Mucosa of gallbladder (tissue), 1 donor: ENCODE measurements around the gene PLAAT2. TPM values are rescaled to one million over a fixed set of nuclear protein-coding genes. Genes with fewer than 3 reads are reported as not detected.

Source experiments
- DNase-seq: peaks from one replicate; pipeline ENCODE4 v3.0.0-alpha.2; 2020; ENCODE audit warnings: low spot score
- total RNA-seq: library from RNA; stranded (reverse); gene quantifications from one replicate; pipeline ENCODE4 v1.2.1, GENCODE V29; 2021
- donor health status: DM: no; HTN: no; CAD: no.

The PLAAT2 gene
- total RNA-seq, 1 donor from 2014 or later, result 2.1 TPM

DNA sequence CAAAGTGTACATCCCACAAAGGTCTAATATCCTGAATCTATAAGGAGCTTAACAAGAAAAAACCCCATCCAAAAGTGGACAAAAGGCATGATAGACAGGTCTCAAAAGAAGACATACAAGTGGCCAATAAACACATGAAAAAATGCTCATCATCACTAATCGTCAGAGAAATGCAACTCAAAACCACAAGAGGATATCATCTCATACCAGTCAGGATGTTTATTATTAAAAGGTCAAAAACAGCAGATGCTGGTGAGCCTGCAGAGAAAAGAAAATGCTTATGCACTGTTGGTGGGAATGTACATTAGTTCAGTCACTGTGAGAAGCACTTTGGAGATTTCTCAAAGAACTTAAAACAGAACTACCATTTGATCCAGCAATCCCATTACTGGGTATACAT is 44.6 kb downstream of the PLAAT2 start:
- DNase-seq, result no peak

DNA sequence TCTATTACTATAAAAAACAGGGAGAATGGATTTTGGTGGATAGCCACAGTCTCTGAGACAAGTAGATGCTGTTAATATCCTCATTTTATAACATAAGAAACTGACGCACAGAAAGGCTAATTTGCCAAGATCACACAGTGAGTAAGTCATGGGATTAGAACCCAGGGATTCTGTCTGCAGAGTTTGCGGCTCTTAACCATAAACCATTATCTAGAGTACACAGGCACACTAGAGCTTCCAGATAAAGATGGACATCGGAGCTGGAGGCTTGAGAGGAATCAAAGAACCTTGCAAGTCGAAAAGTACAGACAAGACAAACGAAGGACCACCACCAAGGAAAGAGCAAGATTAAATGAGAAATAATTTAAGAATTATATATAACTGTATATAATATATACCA is 46.0 kb downstream of the PLAAT2 start:
- no peak for DNase-seq

DNA sequence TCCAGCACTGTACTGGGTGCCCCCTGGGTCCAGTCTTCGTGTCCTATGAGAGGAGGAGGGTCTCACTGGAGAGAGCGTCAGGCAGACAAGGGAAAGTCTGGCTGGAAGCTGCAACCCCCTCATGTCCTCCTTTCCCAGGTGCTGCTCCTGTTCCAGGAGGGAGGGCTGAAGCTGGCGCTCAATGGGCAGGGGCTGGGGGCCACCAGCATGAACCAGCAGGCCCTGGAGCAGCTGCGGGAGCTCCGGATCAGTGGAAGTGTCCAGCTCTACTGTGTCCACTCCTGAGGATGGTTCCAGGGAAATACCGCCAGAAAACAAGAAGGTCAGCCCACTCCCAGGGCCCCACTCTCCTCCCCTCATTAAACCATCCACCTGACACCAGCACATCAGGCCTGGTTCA is 47.1 kb downstream of the PLAAT2 start:
- DNase-seq, result no peak

DNA sequence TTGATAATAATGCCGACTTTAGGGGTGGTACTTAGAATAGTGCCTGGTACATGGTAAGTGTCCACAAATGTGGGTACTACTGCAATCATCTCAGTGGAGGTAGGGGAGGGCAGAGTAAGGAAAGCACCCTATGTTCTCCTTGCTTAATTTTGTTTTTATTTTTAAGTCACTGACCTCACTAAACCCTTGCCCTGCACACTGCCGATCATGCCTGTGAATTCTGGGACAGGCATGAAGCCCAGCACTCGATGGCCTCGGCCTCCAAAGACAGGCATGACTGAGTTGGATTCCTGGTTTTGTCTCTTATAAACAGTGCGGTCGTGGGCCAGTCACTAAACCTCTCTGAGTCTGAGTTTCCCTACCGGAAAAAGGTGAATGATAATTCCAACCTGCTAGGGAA is 50.4 kb downstream of the PLAAT2 start:
- no peak for DNase-seq

DNA sequence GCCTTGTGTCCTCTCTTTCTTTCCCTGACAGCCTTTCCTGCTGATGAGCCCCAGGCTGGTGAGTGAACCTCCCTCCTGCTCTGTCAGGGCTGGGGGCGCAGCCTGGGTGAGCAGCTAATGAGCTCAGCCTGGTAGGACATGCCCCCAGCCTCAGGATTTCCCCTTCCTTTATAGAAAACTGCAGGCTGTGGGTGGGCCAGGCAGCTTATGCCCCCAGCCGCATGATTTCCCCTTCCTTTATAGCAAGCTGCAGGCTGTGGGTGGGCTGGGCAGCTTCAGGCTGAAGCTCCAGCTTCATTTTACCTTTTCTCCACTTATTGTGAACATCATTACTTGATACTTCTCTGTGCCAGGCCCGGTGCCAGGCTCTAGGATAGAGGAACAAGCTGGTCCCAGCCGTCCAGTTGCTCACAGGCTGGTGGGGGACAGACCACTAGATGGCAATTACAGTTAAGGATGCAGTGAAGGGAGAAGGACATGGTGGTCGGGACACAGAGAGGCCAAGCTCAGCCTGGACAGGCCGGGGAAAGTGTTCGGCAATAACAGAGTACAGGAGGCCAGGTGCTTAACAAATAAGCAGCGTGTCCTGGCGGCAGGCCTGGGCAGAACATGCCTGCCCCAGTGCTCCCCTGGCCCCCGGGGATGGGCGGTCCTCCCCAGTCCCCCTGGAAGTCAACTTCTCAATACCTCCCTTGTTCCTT is 52.0 kb downstream of the PLAAT2 start:
- no peak for DNase-seq

DNA sequence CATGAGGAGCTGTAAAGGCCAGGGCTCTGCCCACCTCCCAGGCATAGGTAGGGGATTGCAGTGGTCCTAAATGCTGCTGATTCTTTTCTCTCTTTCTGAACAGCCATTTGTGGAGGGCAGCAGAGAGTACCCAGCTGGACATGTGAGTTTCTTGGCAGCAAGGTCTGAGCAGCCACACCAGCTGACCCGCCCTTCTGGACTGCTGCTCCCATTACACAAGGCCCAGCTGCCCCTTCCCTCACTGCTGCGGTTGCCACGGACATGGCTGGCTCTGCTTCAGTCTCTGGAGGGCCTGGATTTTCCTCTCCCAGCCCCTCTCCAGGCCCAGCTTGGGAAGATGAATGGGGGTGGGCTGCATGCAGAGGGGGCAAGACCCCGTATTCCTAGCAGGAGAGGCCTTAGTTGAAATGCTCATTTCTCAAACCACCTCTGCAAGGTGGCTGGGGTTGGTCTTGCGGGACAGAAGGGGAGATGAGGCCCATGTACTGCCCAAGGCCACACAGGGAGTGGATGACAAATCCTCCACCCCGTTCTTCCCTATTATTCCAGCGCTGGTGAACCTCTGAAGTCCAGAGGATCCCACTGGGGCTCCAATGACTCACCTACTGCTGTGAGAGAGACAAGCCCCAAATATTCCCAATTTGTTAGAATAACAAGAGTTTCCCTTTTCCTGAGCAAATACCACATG is 52.7 kb downstream of the PLAAT2 start:
- peak; percentile 62 for DNase-seq

DNA sequence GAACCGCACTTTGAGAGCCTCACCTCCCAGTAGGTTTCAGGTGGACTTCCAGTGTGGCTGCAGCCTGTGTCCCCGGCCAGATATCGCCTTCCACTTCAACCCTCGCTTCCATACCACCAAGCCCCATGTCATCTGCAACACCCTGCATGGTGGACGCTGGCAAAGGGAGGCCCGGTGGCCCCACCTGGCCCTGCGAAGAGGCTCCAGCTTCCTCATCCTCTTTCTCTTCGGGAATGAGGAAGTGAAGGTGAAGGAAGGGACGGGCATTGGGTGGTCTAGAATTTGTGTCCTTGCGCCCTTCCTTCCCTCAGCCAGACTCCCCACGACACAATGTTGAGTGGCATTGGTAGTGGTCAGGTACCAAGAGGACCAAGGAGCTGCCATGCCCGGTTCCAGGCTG is 54.4 kb downstream of the PLAAT2 start:
- DNase-seq, result no peak

DNA sequence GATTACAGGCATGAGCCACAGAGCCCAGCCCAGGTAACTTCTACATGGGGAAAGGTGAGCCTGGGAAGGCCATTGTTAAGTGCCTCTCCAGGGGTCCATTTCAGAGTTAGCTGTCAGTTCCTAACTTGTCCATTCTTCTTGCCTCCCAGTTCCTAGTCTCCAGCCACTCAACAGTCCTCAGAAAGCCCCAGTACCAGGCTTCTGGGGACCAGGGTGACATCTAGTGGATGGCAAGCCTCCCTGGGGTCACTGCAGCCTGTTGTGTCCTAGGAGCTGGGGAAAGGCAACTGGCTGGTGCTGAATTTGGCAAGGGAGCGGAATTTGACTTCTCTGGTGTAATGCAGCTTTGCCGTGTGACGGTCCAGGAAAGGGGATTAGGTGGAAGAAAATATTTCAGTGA is 55.2 kb downstream of the PLAAT2 start:
- peak; percentile 57 for DNase-seq

DNA sequence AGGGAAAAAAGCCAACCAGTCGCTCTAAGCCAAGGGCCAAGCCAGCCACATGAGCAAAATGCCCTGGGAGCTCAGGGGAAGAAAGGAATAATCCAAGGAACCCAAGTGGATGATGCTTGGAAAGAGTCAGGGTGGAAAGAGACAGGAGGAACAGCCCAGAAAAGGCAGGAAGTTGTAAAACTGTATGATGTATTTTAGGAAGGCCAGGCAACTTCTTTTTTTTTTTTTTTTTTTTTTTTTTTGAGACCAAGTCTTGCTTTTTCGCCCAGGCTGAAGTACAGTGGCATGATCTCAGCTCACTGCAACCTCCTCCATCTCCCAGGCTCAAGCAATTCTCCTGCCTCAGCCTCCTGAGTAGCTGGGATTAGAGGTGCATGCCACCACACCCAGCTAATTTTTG is 55.7 kb downstream of the PLAAT2 start:
- DNase-seq, result no peak

DNA sequence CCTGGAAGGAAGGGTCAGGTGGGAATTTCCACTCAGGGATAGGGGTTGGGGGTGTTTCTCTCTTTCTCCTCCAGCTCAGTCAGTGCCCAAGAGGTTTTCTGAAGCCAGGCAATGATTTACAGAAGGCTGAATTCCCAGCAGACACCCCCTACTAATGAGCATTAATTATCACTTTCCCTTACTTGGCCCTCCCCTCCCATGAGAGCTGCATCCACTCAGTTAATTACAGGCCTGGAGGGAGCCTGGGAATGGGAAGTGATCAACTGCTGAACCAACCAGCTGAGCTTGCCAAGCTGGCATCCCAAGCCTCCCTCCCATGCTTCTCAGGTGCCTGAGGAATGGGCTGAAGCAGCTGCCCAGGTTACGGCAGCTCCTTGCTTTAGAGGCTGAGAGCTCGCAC is 56.3 kb downstream of the PLAAT2 start:
- no peak for DNase-seq

DNA sequence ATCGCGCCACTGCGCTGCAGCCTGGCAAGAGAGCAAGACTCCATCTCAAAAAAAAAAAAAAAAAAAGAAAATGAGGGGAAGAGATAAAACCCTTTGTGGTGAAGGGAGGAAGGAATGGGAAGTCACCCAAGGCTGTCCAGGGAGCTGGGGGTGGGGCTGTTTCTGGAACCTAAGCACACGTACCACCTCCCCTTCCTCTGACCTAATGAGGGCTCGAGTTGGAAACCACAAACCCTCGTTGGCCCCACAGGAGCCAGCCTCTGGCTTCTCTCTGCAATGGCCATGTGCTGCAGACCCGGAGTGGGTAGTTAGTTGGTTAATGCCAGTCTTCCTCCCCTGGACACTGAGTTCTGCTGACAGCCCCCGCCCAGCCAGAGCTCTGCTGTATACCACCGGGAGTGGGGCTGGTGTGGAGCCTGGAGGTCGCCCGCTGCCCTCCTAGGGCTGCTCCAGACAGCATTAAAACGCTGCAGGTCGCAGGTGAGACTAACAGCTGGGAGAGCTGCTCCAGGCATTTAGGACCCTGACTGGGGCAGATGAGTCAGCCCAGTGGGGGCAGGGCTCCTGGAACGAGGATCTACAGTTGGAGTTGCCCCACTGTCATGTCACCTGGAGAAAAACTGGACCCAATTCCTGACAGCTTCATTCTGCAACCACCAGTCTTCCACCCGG is 57.2 kb downstream of the PLAAT2 start, which contains the start of gene LGALS12:
Gene LGALS12, plus strand, starts transcription at position 228 of the 672 bp plus-strand sequence. Its CDS starts 375 bp downstream, at position 603.
- DNase-seq, result no peak

DNA sequence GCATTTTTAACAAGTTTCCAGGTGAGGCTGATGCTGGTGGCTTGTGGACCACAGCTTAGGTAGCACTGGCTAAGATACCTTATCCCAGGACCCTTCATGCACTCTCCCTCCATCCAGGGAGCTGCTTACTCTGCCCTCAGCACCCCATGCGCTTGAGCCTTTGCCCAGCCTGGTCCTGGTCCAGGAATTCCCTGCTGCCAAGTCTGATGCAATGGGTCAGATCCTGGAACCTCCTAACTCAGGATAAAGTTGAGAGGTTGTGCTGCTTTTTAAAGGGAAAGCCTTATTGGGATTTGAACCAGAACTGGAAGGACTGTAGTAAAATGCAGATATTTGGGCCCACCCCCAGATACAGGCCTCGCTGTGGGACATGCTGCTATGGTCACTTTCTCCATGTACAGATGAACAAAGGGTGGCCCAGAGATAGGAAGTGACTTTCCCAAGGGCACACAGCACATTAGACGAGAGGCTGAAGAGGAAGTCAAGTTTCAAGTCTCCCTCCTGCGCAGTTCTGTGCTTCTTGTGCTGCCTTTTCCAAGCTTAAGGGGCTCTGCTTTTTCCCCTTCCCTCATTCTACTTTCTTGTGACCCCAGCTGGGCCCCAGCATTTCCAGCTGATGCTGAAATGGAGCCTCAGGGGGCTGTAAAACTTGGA is 58.1 kb downstream of the PLAAT2 start:
- DNase-seq, result peak; percentile 72

DNA sequence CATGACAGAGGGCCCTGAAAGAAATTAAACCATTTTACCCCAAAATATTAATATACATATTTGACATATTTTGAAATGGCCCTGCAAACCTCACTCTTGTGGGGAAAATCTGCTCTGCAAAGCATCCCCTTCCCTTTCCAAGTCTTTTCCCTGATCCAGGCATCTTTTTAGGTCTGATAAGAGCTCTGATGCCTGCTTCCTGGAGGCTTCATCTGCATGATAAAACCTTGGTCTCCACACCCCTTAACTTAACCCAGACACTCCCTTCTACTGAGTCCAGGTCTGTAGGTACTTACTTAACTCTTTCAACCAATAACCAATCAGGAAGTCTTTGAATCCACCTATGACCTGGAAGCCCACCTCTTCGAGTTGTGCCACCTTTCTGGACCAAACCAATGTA is 59.1 kb downstream of the PLAAT2 start:
- DNase-seq, result no peak

DNA sequence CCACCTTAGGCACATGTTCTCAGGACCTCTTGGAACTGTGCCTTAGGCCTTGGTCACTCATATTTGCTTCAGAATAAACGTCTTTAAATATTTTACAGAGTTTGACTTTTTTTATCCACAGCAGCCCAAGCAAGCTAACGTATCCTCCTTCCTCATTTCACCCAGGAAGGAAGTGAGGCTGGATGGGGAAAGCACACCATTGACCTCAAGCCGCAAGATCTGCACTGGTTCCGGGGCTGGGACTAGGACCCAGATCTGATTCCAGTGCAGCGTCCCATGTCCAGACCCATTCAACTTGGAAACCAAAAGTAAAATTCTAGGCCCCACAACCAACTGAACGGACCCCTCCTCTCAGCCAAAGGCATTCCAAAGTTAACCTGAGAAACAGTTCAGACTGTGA is 59.7 kb downstream of the PLAAT2 start:
- DNase-seq, result no peak

Other genes with a start within 250 kb of the PLAAT2 start
- gene SLC22A9, start 193.6 kb downstream of the PLAAT2 start, total RNA-seq, result 0.72 TPM
- 1.7 TPM for gene PLAAT5, start 72.2 kb downstream of the PLAAT2 start, total RNA-seq
- 0.26 TPM for gene LGALS12, start 57.3 kb downstream of the PLAAT2 start, total RNA-seq
- gene PLAAT4, start 26.6 kb downstream of the PLAAT2 start, total RNA-seq, result 87.0 TPM
- gene PLAAT3, start 51.1 kb upstream of the PLAAT2 start, total RNA-seq, result 91.8 TPM
- 59.4 TPM for gene ATL3, start 108.0 kb upstream of the PLAAT2 start, total RNA-seq
- 107 TPM for gene RTN3, start 118.1 kb upstream of the PLAAT2 start, total RNA-seq
- 30.7 TPM for gene ZFTA, start 205.4 kb upstream of the PLAAT2 start, total RNA-seq